ENCODE results near the gene ASPSCR1. TPM values are rescaled to one million over a fixed set of nuclear protein-coding genes. Genes with fewer than 3 reads are reported as not detected.

Gene ASPSCR1
- total RNA-seq, 1 experiment from 2014 or later: 54.9 TPM

DNA sequence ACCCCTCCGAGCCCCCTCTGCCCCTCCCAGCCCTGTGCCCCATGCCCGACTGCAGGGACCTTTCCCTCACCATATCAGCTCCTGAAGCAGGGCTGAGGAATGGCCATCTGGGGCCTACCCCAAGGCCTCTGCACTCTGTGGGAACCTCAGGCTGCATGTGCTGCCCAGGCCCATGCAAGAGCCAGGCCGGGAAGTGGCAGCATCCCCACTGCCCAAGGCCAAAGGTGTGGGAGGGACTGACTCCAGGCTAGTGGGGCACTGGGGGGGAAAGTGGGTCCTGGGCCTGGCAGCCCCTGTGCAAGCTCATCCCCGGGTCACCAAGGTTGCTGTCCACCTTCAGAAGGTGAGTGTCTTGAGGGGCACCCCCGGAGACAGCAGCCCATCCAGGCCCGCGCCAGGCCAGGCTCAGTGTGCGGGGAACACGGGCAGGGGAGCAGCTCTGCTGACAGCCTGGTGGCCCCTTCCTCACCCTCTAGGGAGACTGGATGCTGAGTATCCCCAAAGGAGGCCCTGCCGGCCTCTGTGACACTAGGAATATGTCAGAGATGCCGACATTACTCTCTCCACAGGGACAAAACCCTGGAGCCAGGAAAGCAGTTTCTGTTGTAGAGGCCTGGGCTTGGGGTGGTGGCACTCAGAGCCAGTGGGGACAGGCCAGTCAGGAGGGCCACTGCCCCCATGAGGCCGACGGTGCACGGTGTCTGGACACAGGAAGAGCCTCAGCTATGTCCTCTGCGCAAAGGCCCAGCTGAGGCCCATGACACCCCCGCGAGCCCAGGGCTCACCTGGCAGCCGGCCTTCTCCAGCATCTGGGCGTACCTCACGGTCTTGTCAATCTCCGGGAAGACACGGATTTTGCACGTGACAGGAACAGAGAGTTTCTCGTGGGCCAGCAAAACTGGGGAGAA lies 84.9 kb downstream of the ASPSCR1 start:
- no peaks in the 10 kb centered on the region for H3K36me3 ChIP-seq (ENCODE audit: low read depth)
- TF ChIP-seq, protein P1, sequence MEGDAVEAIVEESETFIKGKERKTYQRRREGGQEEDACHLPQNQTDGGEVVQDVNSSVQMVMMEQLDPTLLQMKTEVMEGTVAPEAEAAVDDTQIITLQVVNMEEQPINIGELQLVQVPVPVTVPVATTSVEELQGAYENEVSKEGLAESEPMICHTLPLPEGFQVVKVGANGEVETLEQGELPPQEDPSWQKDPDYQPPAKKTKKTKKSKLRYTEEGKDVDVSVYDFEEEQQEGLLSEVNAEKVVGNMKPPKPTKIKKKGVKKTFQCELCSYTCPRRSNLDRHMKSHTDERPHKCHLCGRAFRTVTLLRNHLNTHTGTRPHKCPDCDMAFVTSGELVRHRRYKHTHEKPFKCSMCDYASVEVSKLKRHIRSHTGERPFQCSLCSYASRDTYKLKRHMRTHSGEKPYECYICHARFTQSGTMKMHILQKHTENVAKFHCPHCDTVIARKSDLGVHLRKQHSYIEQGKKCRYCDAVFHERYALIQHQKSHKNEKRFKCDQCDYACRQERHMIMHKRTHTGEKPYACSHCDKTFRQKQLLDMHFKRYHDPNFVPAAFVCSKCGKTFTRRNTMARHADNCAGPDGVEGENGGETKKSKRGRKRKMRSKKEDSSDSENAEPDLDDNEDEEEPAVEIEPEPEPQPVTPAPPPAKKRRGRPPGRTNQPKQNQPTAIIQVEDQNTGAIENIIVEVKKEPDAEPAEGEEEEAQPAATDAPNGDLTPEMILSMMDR (conservative IDR thresholded peaks at IDR 0.05): no peak
- TF ChIP-seq EZH2 (IDR thresholded peaks at IDR 0.05; ENCODE audit: low read depth): no peak
- intact Hi-C loops (cut with micrococcal nuclease; ENCODE audit: unreplicated experiment): no loop called here

DNA sequence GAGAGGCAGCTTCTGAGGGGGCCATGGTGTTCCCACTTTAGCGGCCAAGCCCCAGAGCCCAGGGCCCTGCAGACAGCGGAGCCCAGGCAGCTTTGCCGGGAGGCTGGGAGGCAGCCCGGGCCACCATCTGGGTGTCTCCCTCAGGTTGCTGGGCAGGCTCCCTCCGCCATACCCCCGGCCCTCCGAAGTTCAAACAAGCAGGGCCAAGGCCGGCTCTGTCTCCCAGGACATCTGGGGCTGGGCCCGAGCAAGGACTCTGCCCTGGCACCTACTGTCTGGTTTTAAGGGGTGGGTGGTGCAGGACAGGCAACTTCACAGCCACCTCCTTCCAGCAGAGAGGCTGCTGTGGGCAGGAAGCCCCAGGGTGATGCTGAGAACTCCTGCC lies 85.5 kb downstream of the ASPSCR1 start:
- POLR2A ChIA-PET (ENCODE audit: unreplicated experiment): interaction anchor here (0.7 kb wide), 1 partner anchor 35 kb away, joined by 3 read pairs; no protein-coding TSS in a partner anchor
- BruUV-seq (replicated peaks): no TSS peak
- Histone ChIP-seq H3K4me2 (no peak overlapping the region), H3K79me2 (ENCODE audit: low read depth) (peaks cover 17% of the 10 kb centered on the region; the same call in 1 of the 2 replicates), H3K9me2 (ENCODE audit: insufficient read depth) (no peaks in the 10 kb centered on the region), H3K4me3 (no peak overlapping the region), H2AFZ (no peak overlapping the region), H3K36me3 (ENCODE audit: low read depth) (no peaks in the 10 kb centered on the region), H4K20me1 (ENCODE audit: insufficient read depth) (no peaks in the 10 kb centered on the region), H3K27me3 (ENCODE audit: insufficient read depth, low read depth) (no peaks in the 10 kb centered on the region), H3K27ac (no peak overlapping the region), H3F3A (ENCODE audit: insufficient read depth, low read depth) (no peaks in the 10 kb centered on the region), H3K9me3 (ENCODE audit: insufficient read depth, low read depth) (no peaks in the 10 kb centered on the region), H3K4me1 (replicated peaks; ENCODE audit: insufficient read depth) (peaks cover 9% of the 10 kb centered on the region; the same call in 1 of the 2 replicates)
- TF ChIP-seq, protein P1 (conservative IDR thresholded peaks at IDR 0.05): no peak
- no peak for TF ChIP-seq EZH2 (IDR thresholded peaks at IDR 0.05; ENCODE audit: low read depth)
- DNase-seq: no peak
- intact Hi-C loops (cut with micrococcal nuclease; ENCODE audit: unreplicated experiment): no loop called here
- CTCF ChIA-PET: no interaction called here

More for the DNA sequence above, 84.9 kb downstream of the ASPSCR1 start:
- Histone ChIP-seq H3K79me2 (ENCODE audit: low read depth) (peaks cover 17% of the 10 kb centered on the region; the same call in 1 of the 2 replicates), H3K9me3 (ENCODE audit: insufficient read depth, low read depth) (no peaks in the 10 kb centered on the region), H3K27me3 (ENCODE audit: insufficient read depth, low read depth) (no peaks in the 10 kb centered on the region), H3F3A (ENCODE audit: insufficient read depth, low read depth) (no peaks in the 10 kb centered on the region), H3K27ac (no peak overlapping the region), H3K4me1 (replicated peaks; ENCODE audit: insufficient read depth) (peaks cover 9% of the 10 kb centered on the region; the same call in 1 of the 2 replicates), H3K4me3 (no peak overlapping the region), H2AFZ (no peak overlapping the region), H4K20me1 (ENCODE audit: insufficient read depth) (no peaks in the 10 kb centered on the region), H3K9me2 (ENCODE audit: insufficient read depth) (no peaks in the 10 kb centered on the region), H3K4me2 (no peak overlapping the region)
- ChIA-PET POLR2A (ENCODE audit: unreplicated experiment) (no interaction called here), CTCF (no interaction called here)
- BruUV-seq (replicated peaks): no TSS peak
- DNase-seq: no peak

DNA sequence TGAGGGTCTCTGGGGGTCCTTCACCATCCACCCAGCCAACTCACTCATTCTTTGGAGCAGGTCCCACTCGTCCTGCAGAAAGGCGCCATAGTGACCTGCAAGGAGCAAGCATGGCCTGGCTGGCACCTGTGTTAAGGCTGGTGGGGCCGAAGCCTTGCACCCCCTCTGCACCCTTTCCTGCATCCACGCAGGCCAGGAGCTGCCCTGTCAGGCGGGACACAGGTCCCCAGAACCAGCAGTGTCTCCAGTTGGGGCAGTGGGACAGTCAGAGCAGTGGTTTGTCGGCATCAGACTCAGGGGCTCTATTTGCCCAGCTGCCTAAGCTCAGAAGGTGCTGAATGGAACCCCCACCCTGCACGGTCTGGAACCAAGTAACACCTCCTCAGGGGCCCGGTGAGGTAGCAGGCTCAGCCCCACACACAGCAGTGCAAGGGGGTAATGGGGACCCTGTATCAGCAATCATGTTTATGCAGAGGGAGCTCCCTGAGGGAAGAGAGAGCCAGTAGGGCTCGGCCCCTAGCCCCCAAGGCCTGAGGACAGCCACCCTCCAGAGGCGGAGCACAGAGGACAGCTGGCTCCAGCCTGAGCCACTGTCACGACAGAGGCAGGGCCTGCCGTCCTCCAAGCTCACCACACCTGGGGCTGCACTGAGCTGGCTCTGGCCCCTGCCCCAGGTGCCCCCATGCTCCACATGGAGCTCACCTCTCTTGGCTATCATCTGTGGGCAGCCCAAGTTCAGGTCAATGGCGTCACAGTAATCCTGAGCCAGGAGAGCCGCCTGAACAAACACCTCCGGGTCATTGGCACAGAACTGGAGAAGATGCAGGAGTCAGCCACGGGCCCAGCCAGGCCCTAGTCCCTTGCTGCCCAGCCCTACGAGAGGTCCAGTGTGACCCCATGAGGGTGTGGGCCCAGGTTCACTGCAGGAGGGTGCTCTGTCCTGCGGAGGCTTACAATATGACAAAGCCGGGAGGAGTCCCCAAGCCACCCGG lies 86.3 kb downstream of the ASPSCR1 start:
- H2AFZ ChIP-seq: no peak overlapping the region
- ChIA-PET POLR2A (ENCODE audit: unreplicated experiment) (interaction anchor here (0.7 kb wide), 1 partner anchor 35 kb away, joined by 3 read pairs; no protein-coding TSS in a partner anchor), CTCF (interaction anchor here (0.9 kb wide), 1 partner anchor 26 kb away, joined by 3 read pairs; the partner anchor contains the start of gene DCXR)
- H3F3A ChIP-seq (ENCODE audit: insufficient read depth, low read depth): no peaks in the 10 kb centered on the region
- no TSS peak for BruUV-seq (replicated peaks)
- H3K4me2 ChIP-seq: peak overlapping the region; percentile 89
- peaks cover 9% of the 10 kb centered on the region; the same call in 1 of the 2 replicates for H3K4me1 ChIP-seq (replicated peaks; ENCODE audit: insufficient read depth)
- intact Hi-C loops (cut with micrococcal nuclease; ENCODE audit: unreplicated experiment): no loop called here
- no peaks in the 10 kb centered on the region for H3K9me2 ChIP-seq (ENCODE audit: insufficient read depth)
- peak overlapping the region; percentile 71 for H3K4me3 ChIP-seq
- H3K27ac ChIP-seq: no peak overlapping the region
- no peak for TF ChIP-seq EZH2 (IDR thresholded peaks at IDR 0.05; ENCODE audit: low read depth)
- TF ChIP-seq, protein P1 (conservative IDR thresholded peaks at IDR 0.05): no peak
- DNase-seq: no peak
- no peaks in the 10 kb centered on the region for H4K20me1 ChIP-seq (ENCODE audit: insufficient read depth)
- H3K9me3 ChIP-seq (ENCODE audit: insufficient read depth, low read depth): no peaks in the 10 kb centered on the region
- no peaks in the 10 kb centered on the region for H3K36me3 ChIP-seq (ENCODE audit: low read depth)
- no peaks in the 10 kb centered on the region for H3K27me3 ChIP-seq (ENCODE audit: insufficient read depth, low read depth)
- H3K79me2 ChIP-seq (ENCODE audit: low read depth): peaks cover 17% of the 10 kb centered on the region; the same call in 1 of the 2 replicates
